HCT116 (cell line): Measurements from ENCODE around the gene CCDC106. TPM values are rescaled to one million over a fixed set of nuclear protein-coding genes. Genes with fewer than 3 reads are reported as not detected.

Source experiments
- ATAC-seq: fragments of 200-7000 bp; cut with Tn5 transposase; 2 replicates; pipeline ENCODE4 v1.9.1; 2020; ENCODE audit warnings: mild to moderate bottlenecking, moderate library complexity
- BruUV-seq: library from RNA; stranded (reverse); fragments of 400-500 nt; replicated peaks from 2 replicates; lab custom pipeline; 2021; lab: Mats Ljungman, UMichigan
- CTCF ChIA-PET: fragments of 300-600 bp; sonication (Branson Sonifier 250); formaldehyde crosslinking; loops from one replicate; lab custom pipeline; 2021; ENCODE audit warnings: antibody characterized with exemption; lab: Charles Lee
- POLR2A ChIA-PET: fragments of 300-600, 350-600 bp; sonication (Branson Sonifier 250); formaldehyde crosslinking; loops from one replicate; lab custom pipeline; 2021; ENCODE audit warnings: antibody characterized with exemption; lab: Charles Lee
- RAD21 ChIA-PET, 2 experiments: fragments of 300-600 bp; sonication (Branson Sonifier 250); formaldehyde crosslinking; loops; one replicate each; lab custom pipeline; 2023; ENCODE audit warnings: low total read pairs in 2 of 2; ENCODE audit not compliant: uncharacterized antibody in 2 of 2, unreplicated experiment in 2 of 2, low non-redundant PET in 1 of 2; lab: Charles Lee
- DNase-seq: peaks from one replicate; pipeline ENCODE4 v3.0.0-alpha.2; 2010; ENCODE audit warnings: low read depth, low spot score
- H2AFZ ChIP-seq: fragments of 200-600 bp; shearing (Covaris generic), sonication (generic); 2 replicates; pipeline ENCODE4 v1.6.1; 2017; ENCODE audit warnings: low read depth, mixed run types, mixed read lengths, antibody characterized with exemption, low read length; ENCODE audit not compliant: poor library complexity, severe bottlenecking
- H3K27ac ChIP-seq: 2 replicates; pipeline ENCODE4 v1.5.1; 2012; ENCODE audit warnings: low read depth, low read length
- H3K27me3 ChIP-seq: fragments of 200-600 bp; sonication (generic); 2 replicates; pipeline ENCODE4 v1.6.1; 2016; ENCODE audit warnings: mixed run types, low read length, mixed read lengths; ENCODE audit not compliant: insufficient read depth
- H3K36me3 ChIP-seq, 2 experiments: fragments of 200-500 bp in 1 of 2; fragments of 200-600 bp in 1 of 2; sonication (Bioruptor generic) in 1 of 2; sonication (generic) in 1 of 2; 2 replicates each; pipeline versions ENCODE4 v1.5.1 to v1.6.1; 2014 to 2016; ENCODE audit warnings: low read length in 2 of 2, inconsistent platforms in 1 of 2, mixed read lengths in 1 of 2, mixed run types in 1 of 2; ENCODE audit not compliant: insufficient read depth in 2 of 2, control insufficient read depth in 1 of 2
- H3K4me1 ChIP-seq, 2 experiments: fragments of 200-600 bp in 1 of 2; sonication (generic) in 1 of 2; 2 replicates each; pipeline versions ENCODE4 v1.5.1 to v1.6.1; 2012 to 2017; ENCODE audit warnings: low read length in 2 of 2, inconsistent platforms in 1 of 2, mild to moderate bottlenecking in 1 of 2, mixed read lengths in 1 of 2, mixed run types in 1 of 2, moderate library complexity in 1 of 2; ENCODE audit not compliant: insufficient read depth in 2 of 2, control insufficient read depth in 1 of 2
- H3K4me2 ChIP-seq: fragments of 200-600 bp; sonication (generic); 2 replicates; pipeline ENCODE4 v1.6.1; 2017; ENCODE audit warnings: mixed run types, low read length, mixed read lengths
- H3K4me3 ChIP-seq, 2 experiments: fragments of 200-600 bp in 1 of 2; sonication (generic) in 1 of 2; replicated peaks in 1 of 2; 2 replicates each; pipeline ENCODE4 v1.5.1; 2011 to 2016; ENCODE audit warnings: low read length in 2 of 2, control low read depth in 1 of 2, low read depth in 1 of 2, mild to moderate bottlenecking in 1 of 2, mixed read lengths in 1 of 2, mixed run types in 1 of 2
- H3K79me2 ChIP-seq: fragments of 200-600 bp; sonication (generic); 2 replicates; pipeline ENCODE4 v1.6.1; 2017; ENCODE audit warnings: mild to moderate bottlenecking, mixed run types, low read length, moderate library complexity, mixed read lengths; ENCODE audit not compliant: insufficient read depth
- H3K9ac ChIP-seq: fragments of 200-600 bp; sonication (generic); 2 replicates; pipeline ENCODE4 v1.6.1; 2016; ENCODE audit warnings: low read length, mixed read lengths
- H3K9me2 ChIP-seq: fragments of 200-600 bp; sonication (generic), shearing (Covaris generic); 2 replicates; pipeline ENCODE4 v1.6.1; 2017; ENCODE audit warnings: mixed run types, mild to moderate bottlenecking, moderate library complexity; ENCODE audit not compliant: insufficient read depth
- H3K9me3 ChIP-seq, 2 experiments: fragments of 200-500 bp in 1 of 2; fragments of 200-600 bp in 1 of 2; sonication (Bioruptor generic) in 1 of 2; sonication (generic) in 1 of 2; 2 replicates each; pipeline ENCODE4 v1.6.1; 2014 to 2017; ENCODE audit warnings: low read length in 2 of 2, mixed read lengths in 2 of 2, inconsistent platforms in 1 of 2, low read depth in 1 of 2, mild to moderate bottlenecking in 1 of 2, mixed run types in 1 of 2, moderate library complexity in 1 of 2; ENCODE audit not compliant: control insufficient read depth in 1 of 2, insufficient read depth in 1 of 2
- H4K20me1 ChIP-seq: fragments of 200-600 bp; sonication (generic), shearing (Covaris generic); 2 replicates; pipeline ENCODE4 v1.6.1; 2017; ENCODE audit warnings: mixed run types, mild to moderate bottlenecking, moderate library complexity; ENCODE audit not compliant: insufficient read depth
- CBX3 ChIP-seq: IDR thresholded peaks from 2 replicates; pipeline ENCODE4 v1.6.1; 2012; ENCODE audit warnings: low read depth
- CEBPB ChIP-seq: IDR thresholded peaks from 2 replicates; pipeline ENCODE4 v1.6.1; 2012; ENCODE audit warnings: low read depth
- CTCF ChIP-seq, 3 experiments: fragments of 200-600 bp in 1 of 3; sonication (generic) in 1 of 3; IDR thresholded peaks in 2 of 3; conservative IDR thresholded peaks in 1 of 3; 2 replicates each; pipeline ENCODE4 v1.5.1; 2012 to 2017; ENCODE audit warnings: low read depth in 2 of 3, low read length in 2 of 3, antibody characterized with exemption in 1 of 3, borderline replicate concordance in 1 of 3, control low read depth in 1 of 3, mild to moderate bottlenecking in 1 of 3, mixed read lengths in 1 of 3, mixed run types in 1 of 3, moderate library complexity in 1 of 3; ENCODE audit not compliant: insufficient read depth in 1 of 3
- EGR1 ChIP-seq: IDR thresholded peaks from 2 replicates; pipeline ENCODE4 v1.6.1; 2012; ENCODE audit warnings: low read depth
- ELF1 ChIP-seq: IDR thresholded peaks from 2 replicates; pipeline ENCODE4 v1.6.1; 2012; ENCODE audit warnings: low read depth, borderline replicate concordance
- EZH2phosphoT487 ChIP-seq: fragments of 200-600 bp; IDR thresholded peaks from 2 replicates; pipeline ENCODE4 v1.6.1; 2018; ENCODE audit warnings: antibody characterized with exemption, borderline replicate concordance
- MAX ChIP-seq: IDR thresholded peaks from 2 replicates; pipeline ENCODE4 v1.6.1; 2012
- POLR2AphosphoS5 ChIP-seq: IDR thresholded peaks from 2 replicates; pipeline ENCODE4 v1.6.1; 2011; ENCODE audit warnings: mild to moderate bottlenecking, low read depth, low read length, moderate library complexity
- REST ChIP-seq: IDR thresholded peaks from 2 replicates; pipeline ENCODE4 v1.6.1; 2012; ENCODE audit warnings: low read depth
- SIN3A ChIP-seq: IDR thresholded peaks from 2 replicates; pipeline ENCODE4 v1.6.1; 2012; ENCODE audit warnings: low read depth
- SP1 ChIP-seq: IDR thresholded peaks from 2 replicates; pipeline ENCODE4 v1.6.1; 2012; ENCODE audit warnings: low read depth
- SRF ChIP-seq: IDR thresholded peaks from 2 replicates; pipeline ENCODE4 v1.6.1; 2012; ENCODE audit warnings: low read depth
- TCF7L2 ChIP-seq: IDR thresholded peaks from 2 replicates; pipeline ENCODE4 v1.7.0; 2011; ENCODE audit warnings: borderline replicate concordance, inconsistent platforms; ENCODE audit not compliant: insufficient read depth, insufficient read length; ENCODE audit errors: extremely low read depth
- ZBTB33 ChIP-seq: IDR thresholded peaks from 2 replicates; pipeline ENCODE4 v1.6.1; 2011; ENCODE audit warnings: mild to moderate bottlenecking, low read length, moderate library complexity; ENCODE audit not compliant: insufficient replicate concordance; ENCODE audit errors: extremely low read depth
- ZNF274 ChIP-seq: fragments of 200-500 bp; sonication (Bioruptor generic); IDR thresholded peaks from 2 replicates; pipeline ENCODE4 v1.6.1; 2014; ENCODE audit warnings: mild to moderate bottlenecking, low read depth, low read length, inconsistent platforms
- intact Hi-C: fragments of 100-400 bp; cut with micrococcal nuclease; formaldehyde crosslinking; loops from 2 replicates; pipeline ENCODE4 v1.10.0; 2022
- total RNA-seq: library from RNA; stranded (reverse); gene quantifications from one replicate; pipeline ENCODE4 v1.2.1, GENCODE V29; 2021; ENCODE audit not compliant: unreplicated experiment

The CCDC106 gene
- total RNA-seq, 1 experiment from 2014 or later = 1.0 TPM

- intact Hi-C loops = loop anchor here (1.0 kb wide), 1 partner anchor 20 kb away; no protein-coding TSS in a partner anchor
- no peak overlapping the region for H2AFZ ChIP-seq
- no peak for ATAC-seq
- peaks cover 0 to 3% of the 10 kb centered on the region in 2 experiments; a peak in 1 of 4 replicates for H3K36me3 ChIP-seq
- no peaks in the 10 kb centered on the region; the same call in 1 of the 2 replicates for H4K20me1 ChIP-seq
- H3K4me2 ChIP-seq = peak overlapping the region; percentile 79
- POLR2A ChIA-PET = interaction anchor here (0.7 to 2.4 kb wide), 3 partner anchors 10 to 103 kb away, joined by 3 to 9 read pairs (median 5); partner anchors contain the start of gene ZNF581
- H3K27ac ChIP-seq = no peak overlapping the region
- no peak for TF ChIP-seq SRF
- TF ChIP-seq CBX3 = no peak
- TF ChIP-seq EGR1 = no peak
- no peak for TF ChIP-seq CTCF (IDR thresholded peaks at IDR 0.05 in 2 of 3, conservative IDR thresholded peaks at IDR 0.05 in 1 of 3; ENCODE audit: borderline replicate concordance in 1 of 3, insufficient read depth in 1 of 3, low read depth in 2 of 3, low read length in 2 of 3)
- no peak for TF ChIP-seq SIN3A
- TF ChIP-seq SP1 = no peak
- TF ChIP-seq CEBPB = no peak
- no peak for TF ChIP-seq ELF1
- no peak for TF ChIP-seq POLR2AphosphoS5
- TF ChIP-seq ZNF274 = no peak
- TF ChIP-seq ZBTB33 = no peak
- no peak for TF ChIP-seq EZH2phosphoT487
- no peak for TF ChIP-seq MAX
- TF ChIP-seq TCF7L2 = no peak
- TF ChIP-seq REST = no peak
- peaks cover 16 to 24% of the 10 kb centered on the region in 2 experiments; a peak in 3 of 4 replicates for H3K4me1 ChIP-seq
- no TSS peak for BruUV-seq
- RAD21 ChIA-PET = interaction anchor here in 1 of 2 experiments (0.6 to 0.7 kb wide), 2 partner anchors 168 to 187 kb away, joined by 3 to 4 read pairs; no protein-coding TSS in a partner anchor
- peaks cover 23% of the 10 kb centered on the region for H3K79me2 ChIP-seq
- DNase-seq = no peak
- no peaks in the 10 kb centered on the region for H3K27me3 ChIP-seq
- H3K9me3 ChIP-seq = no peaks in the 10 kb centered on the region
- peak overlapping the region; percentile 67 to 87 for H3K4me3 ChIP-seq
- H3K9me2 ChIP-seq = no peaks in the 10 kb centered on the region
- CTCF ChIA-PET = interaction anchor here (0.6 to 1.0 kb wide), 8 partner anchors 7 to 410 kb away, joined by 3 to 5 read pairs (median 4); partner anchors contain the start of genes FIZ1, ZNF581 and ZNF784
- peak overlapping the region; percentile 99 for H3K9ac ChIP-seq
Measured at GRCh38 chr19:55652311-55653128, 4.5 kb downstream of the CCDC106 start.
